ENCODE results near the gene CD300LG. TPM values are rescaled to one million over a fixed set of nuclear protein-coding genes. Genes with fewer than 3 reads are reported as not detected.
"Not testable (repeated sequence)": the region's sequence is repeated elsewhere in the genome, so short reads cannot be mapped to it uniquely, and the experiment has no call there.

Gene CD300LG
- total RNA-seq, 1 donor from 2014 or later = not detected

DNA sequence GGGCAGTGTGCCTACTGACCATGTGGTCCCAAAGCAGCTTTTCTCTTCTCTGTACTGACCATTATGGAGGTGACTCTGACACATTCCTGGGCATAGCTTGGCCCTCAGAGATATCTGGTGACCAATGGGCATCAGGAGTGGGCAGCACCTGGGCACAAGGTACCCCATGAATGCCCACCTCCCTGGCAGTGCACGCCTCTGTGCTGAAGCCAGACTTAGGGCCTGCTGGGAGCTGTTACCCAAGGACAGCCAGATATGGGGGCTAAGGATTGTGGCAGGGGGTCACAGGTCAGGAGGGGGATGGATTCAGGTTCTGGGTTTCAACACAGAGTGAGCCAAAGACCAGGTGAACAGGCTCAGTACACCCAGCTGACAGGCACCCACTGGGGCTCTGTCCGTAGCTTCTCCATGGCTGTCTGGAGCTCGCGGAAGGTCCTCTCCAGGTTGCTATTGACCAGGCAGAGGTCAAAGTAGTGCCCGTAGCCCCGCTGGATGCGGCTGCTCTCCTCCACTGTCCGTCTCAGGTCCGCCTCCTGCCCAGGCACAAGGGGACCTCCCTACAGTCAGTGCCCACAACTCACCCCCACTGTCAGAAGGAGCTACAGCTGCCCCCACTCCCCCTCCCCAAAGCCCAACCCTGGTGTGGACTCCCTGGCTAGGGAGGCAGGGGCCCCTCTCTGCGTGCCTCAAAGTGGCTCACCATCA lies 30.6 kb downstream of the CD300LG start:
- no peak for DNase-seq (ENCODE audit: low read depth)

DNA sequence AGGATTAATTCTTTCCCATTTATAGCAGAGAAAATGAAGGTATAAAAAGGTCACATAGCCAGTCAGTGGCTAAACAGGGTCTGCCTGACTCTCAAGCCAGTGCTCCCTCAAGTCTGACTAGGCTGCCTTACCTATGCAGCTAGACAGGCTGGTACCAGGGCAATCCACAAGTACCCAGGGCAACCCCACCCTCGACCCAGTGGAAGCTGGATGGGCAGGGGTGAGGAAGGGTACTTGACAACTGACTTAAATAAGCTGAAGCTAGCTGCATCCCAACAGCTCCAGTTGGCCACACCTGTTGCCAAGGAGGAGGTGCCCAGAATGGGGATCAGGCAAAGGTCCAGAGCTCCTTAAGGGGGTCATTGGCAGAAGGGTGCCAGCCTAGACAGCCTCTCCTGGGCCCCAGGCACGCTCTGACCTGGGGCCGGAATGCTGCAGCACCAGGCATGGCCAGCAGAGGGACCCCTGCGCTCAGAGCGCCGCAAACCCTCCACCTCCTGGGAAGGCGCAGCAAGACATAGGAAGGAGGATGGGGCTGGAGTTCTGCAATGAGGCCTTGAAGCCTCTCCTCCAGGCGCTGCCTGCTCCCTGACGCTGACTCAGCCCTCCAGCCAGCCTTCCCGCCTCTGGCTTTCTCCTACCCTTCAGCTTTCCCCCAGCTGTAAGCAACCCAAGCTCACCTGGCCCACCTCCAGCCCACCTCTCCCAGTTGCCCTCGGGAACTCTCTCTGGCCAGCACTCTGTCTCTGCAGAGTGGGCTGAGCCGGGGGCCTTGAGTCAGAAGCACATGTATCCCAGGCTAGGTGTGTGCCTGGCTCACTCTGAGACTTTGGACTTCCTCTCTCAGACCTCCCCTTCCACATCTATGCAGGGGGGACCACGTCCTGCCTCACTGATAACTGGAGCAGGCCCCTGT lies 31.5 kb downstream of the CD300LG start:
- DNase-seq (ENCODE audit: low read depth) = peak; percentile 80

- no peak for DNase-seq (ENCODE audit: low read depth)
Observed at GRCh38 chr17:43879723-43880419, 32.9 kb downstream of the CD300LG start.

DNA sequence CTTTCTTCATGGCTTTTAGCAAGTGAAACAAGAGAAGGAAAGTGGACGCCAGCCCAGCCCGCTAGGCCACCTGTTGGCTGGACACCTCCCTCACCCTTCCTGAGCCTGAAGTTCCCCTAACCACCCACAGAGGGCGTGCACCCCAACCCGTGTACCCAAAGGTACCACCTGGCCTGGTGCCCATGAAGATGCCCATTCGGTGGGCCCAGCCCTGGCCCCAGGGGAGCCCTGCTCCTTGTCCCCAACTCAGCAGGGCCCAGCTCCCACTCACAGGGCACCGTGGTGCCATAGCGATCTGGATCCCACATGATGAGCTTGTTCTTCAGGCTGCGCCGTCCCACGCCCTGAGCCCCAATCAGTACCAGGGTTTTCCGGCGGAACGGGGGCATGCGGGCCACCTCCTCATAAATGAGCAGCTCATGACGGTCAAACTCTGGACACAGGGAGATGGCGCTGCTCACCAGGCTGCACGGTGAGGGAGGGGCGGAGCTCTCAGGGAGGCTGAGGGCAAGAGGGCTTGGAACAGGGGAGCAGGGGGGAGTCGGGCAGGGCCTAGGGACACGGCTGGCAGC lies 33.5 kb downstream of the CD300LG start:
- peak; percentile 26 for DNase-seq (ENCODE audit: low read depth)

DNA sequence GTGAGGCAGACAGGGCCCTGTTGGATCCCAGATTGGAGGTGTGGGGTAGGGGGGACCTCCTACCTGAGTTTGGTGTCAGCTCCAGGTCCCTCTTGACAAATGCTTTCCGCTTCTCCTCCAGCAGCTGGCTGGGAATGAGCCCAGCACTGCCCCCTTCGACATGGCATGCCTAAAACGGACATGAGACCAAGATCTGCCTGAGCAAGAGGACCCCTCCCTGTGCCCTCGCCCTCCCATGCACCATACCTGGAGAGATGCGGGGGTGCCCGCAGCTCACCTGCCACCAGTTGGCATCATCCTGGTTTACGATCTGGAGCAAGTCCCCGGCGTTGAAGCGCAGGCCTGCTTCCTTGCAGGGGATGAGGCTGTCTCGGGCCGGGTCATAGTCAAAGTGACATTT lies 34.2 kb downstream of the CD300LG start:
- no peak for DNase-seq (ENCODE audit: low read depth)

- no peak for DNase-seq (ENCODE audit: low read depth)
Observed at GRCh38 chr17:43881758-43882505, 35.0 kb downstream of the CD300LG start.

GRCh38 chr17:43882761-43883415 lies 35.9 kb downstream of the CD300LG start:
- DNase-seq (ENCODE audit: low read depth) = no peak

GRCh38 chr17:43888548-43888947 lies 41.6 kb downstream of the CD300LG start:
- DNase-seq (ENCODE audit: low read depth) = no peak

DNA sequence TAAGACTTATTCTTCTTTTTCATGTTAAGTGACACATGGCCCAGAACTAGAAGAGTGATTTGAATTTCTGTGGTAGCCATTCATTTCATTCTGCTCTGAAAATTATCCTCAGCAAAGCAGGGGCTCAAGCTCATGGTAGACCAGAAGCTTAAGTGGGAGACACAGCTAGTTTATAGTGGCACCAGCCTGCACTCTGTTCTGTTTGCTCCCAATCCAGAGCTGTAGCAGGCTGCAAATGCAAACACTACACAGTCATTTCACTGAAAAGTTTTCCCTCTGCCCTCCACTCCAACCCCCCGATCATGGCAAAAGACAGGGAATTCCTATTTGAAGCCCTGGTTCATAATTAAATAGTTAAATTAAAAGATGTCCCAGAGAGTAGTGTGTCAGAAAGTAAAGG lies 43.3 kb downstream of the CD300LG start:
- DNase-seq (ENCODE audit: low read depth) = no peak

DNA sequence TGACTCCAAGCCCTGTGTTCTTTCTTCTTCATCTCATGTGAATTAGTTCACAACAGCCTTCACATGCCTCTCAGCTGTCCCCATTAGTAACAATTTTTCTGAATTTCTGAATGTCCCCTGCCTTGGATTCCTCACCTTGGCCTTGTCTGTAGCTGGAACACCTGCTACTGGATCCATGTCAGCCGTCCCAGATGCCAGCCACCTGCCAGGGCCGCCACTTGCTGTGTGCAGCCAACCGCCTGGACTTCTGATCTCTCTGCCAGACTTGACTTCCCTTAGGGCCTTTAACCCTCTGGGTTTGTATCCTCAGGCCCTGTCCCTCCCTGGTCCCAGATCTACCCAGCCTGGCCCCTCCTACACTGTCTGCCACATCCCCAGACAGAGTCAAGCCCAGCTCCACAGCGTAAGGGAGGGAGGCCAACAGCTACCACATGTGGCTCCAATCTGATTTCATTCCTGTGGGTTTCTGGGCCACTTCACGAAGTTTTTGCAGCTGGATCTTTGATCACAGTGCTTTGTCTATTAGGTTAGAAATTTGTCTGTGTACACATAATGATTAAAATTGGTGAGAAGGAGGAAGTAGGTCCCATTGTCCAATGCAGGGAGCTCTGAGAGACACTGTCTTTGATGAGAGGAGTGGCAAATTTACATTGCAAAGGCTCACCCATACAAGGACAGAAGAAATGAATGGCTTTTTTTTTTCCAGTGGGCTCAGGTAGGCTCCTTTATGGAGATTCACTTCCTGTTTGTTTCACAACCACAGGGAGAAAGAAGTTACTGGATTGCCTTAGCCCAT lies 45.1 kb downstream of the CD300LG start:
- no peak for DNase-seq (ENCODE audit: low read depth)

GRCh38 chr17:43892647-43892952 lies 45.6 kb downstream of the CD300LG start:
- DNase-seq (ENCODE audit: low read depth) = no peak

DNA sequence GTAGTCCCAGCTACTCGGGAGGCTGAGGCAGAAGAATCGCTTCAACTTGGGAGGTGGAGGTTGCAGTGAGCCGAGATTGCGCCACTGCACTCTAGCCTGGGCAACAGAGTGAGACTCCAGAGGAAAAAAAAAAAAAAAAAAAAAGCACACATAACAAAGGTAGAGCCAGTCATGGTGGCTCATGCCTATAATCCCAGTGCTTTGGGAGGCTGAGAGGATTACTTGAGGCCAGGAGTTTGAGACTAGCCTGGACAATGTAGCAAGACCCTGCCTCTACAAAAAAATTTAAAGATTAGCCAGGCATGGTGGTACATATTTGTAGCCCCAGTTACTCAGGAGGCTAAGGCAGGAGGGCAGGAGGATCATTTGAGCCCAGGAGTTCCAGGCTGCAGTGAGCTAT lies 47.5 kb downstream of the CD300LG start:
- DNase-seq (ENCODE audit: low read depth) = not testable (repeated sequence)

GRCh38 chr17:43897831-43898230 lies 50.9 kb downstream of the CD300LG start:
- no peak for DNase-seq (ENCODE audit: low read depth)

GRCh38 chr17:43898446-43898845 lies 51.5 kb downstream of the CD300LG start:
- no peak for DNase-seq (ENCODE audit: low read depth)

- peak; percentile 53 for DNase-seq (ENCODE audit: low read depth)
Observed at GRCh38 chr17:43900183-43900857, 53.3 kb downstream of the CD300LG start.

- DNase-seq (ENCODE audit: low read depth) = no peak
Observed at GRCh38 chr17:43900858-43901754, 54.1 kb downstream of the CD300LG start.

GRCh38 chr17:43901861-43902589 lies 55.0 kb downstream of the CD300LG start:
- DNase-seq (ENCODE audit: low read depth) = no peak

Data from renal cortical epithelial cell (primary cell).